GM12878 (cell line): Measurements from ENCODE around the gene SCTR. TPM values are rescaled to one million over a fixed set of nuclear protein-coding genes. Genes with fewer than 3 reads are reported as not detected.

Source experiments
- ATAC-seq: fragments of 200-7000 bp; cut with Tn5 transposase; 3 replicates; pipeline ENCODE4 v1.9.1; 2020; ENCODE audit warnings: mild to moderate bottlenecking, moderate library complexity
- BruUV-seq: library from RNA; stranded (reverse); fragments of 400-500 nt; replicated peaks from 2 replicates; lab custom pipeline; 2021; lab: Mats Ljungman, UMichigan
- CTCF ChIA-PET: fragments of 300-600 bp; sonication (Branson Sonifier 250); formaldehyde crosslinking; extraction: SDS; loops from one replicate; lab custom pipeline; 2021; ENCODE audit warnings: inconsistent platforms; lab: Yijun Ruan, JAX
- POLR2A ChIA-PET: fragments of 350-600 bp; formaldehyde crosslinking; extraction: SDS; loops from one replicate; lab custom pipeline; 2021; ENCODE audit warnings: inconsistent platforms; lab: Charles Lee
- RAD21 ChIA-PET: fragments of 300-600 bp; sonication (Branson Sonifier 250); formaldehyde crosslinking; loops from one replicate; lab custom pipeline; 2023; ENCODE audit warnings: antibody characterized with exemption; ENCODE audit not compliant: unreplicated experiment; lab: Charles Lee
- SMC1A ChIA-PET: fragments of 300-600 bp; sonication (Branson Sonifier 250); formaldehyde crosslinking; loops from one replicate; lab custom pipeline; 2023; ENCODE audit not compliant: unreplicated experiment, uncharacterized antibody; lab: Charles Lee
- DNase-seq: peaks from one replicate; pipeline ENCODE4 v3.0.0-alpha.2; 2011; ENCODE audit warnings: low read depth, low spot score
- FAIRE-seq: peaks from 3 replicates; lab custom pipeline; 2011; peaks lifted over from hg19 to GRCh38; lab: Jason Lieb, UNC
- H2AFZ ChIP-seq: 2 replicates; pipeline ENCODE4 v1.6.0; 2011; ENCODE audit warnings: low read depth, low read length, control low read depth; ENCODE audit not compliant: control insufficient read depth
- H3K27ac ChIP-seq: 2 replicates; pipeline ENCODE4 v1.5.1; 2011; ENCODE audit warnings: control low read depth; ENCODE audit not compliant: control insufficient read depth, insufficient read depth
- H3K27me3 ChIP-seq, 2 experiments: replicated peaks in 1 of 2; 2 replicates each; pipeline versions ENCODE4 v1.6.0 to v1.6.1; 2011; ENCODE audit warnings: low read length in 1 of 2; ENCODE audit not compliant: control insufficient read depth in 2 of 2, insufficient read depth in 2 of 2
- H3K36me3 ChIP-seq, 2 experiments: 2 replicates each; pipeline ENCODE4 v1.5.1; 2011; ENCODE audit warnings: low read length in 1 of 2; ENCODE audit not compliant: control insufficient read depth in 2 of 2, insufficient read depth in 2 of 2
- H3K4me1 ChIP-seq: 2 replicates; pipeline ENCODE4 v1.6.1; 2011; ENCODE audit warnings: mild to moderate bottlenecking, low read length, moderate library complexity, mixed read lengths; ENCODE audit not compliant: control insufficient read depth, insufficient read depth
- H3K4me2 ChIP-seq: 2 replicates; pipeline ENCODE4 v1.6.0; 2011; ENCODE audit warnings: control low read depth; ENCODE audit not compliant: control insufficient read depth, insufficient read depth
- H3K4me3 ChIP-seq: fragments of 200-600 bp; sonication (generic); 2 replicates; pipeline ENCODE4 v1.5.1; 2016
- H3K79me2 ChIP-seq: 2 replicates; pipeline ENCODE4 v1.6.0; 2011; ENCODE audit warnings: low read length; ENCODE audit not compliant: control insufficient read depth, insufficient read depth
- H3K9ac ChIP-seq: 2 replicates; pipeline ENCODE4 v1.8.0; 2011; ENCODE audit warnings: low read length, control low read depth, mixed read lengths; ENCODE audit not compliant: control insufficient read depth, insufficient read depth
- H3K9me3 ChIP-seq: replicated peaks from 3 replicates; pipeline ENCODE4 v1.5.1; 2011; ENCODE audit warnings: mild to moderate bottlenecking, low read length; ENCODE audit not compliant: control insufficient read depth, insufficient read depth
- H4K20me1 ChIP-seq: 2 replicates; pipeline ENCODE4 v1.6.0; 2011; ENCODE audit not compliant: control insufficient read depth, insufficient read depth
- CBFB ChIP-seq: IDR thresholded peaks from 2 replicates; pipeline ENCODE4 v1.6.1; 2016; ENCODE audit warnings: antibody characterized with exemption, low read depth
- CBX5 ChIP-seq: sonication (generic); IDR thresholded peaks from 2 replicates; pipeline ENCODE4 v1.6.1; 2016; ENCODE audit warnings: low read depth, moderate library complexity, mild to moderate bottlenecking, inconsistent platforms
- JUNB ChIP-seq: IDR thresholded peaks from 2 replicates; pipeline ENCODE4 v1.6.1; 2016; ENCODE audit warnings: antibody characterized with exemption, mild to moderate bottlenecking
- LARP7 ChIP-seq: fragments of 450-650 bp; IDR thresholded peaks from 2 replicates; pipeline ENCODE4 v1.6.1; 2017; ENCODE audit warnings: mild to moderate bottlenecking
- MTA3 ChIP-seq: IDR thresholded peaks from 2 replicates; pipeline ENCODE4 v1.6.1; 2012; ENCODE audit warnings: low read length, inconsistent platforms, borderline replicate concordance
- NFYB ChIP-seq: IDR thresholded peaks from 2 replicates; pipeline ENCODE4 v1.6.1; 2011; ENCODE audit warnings: low read depth, mild to moderate bottlenecking, low read length, improper control_type of control experiment, moderate library complexity; ENCODE audit not compliant: insufficient read depth
- NR2C2 ChIP-seq: IDR thresholded peaks from 2 replicates; pipeline ENCODE4 v1.6.1; 2011; ENCODE audit warnings: borderline replicate concordance, low read depth; ENCODE audit not compliant: control insufficient read depth, insufficient read length
- POU2F2 ChIP-seq: IDR thresholded peaks from 3 replicates; pipeline ENCODE4 v1.6.1; 2011; ENCODE audit warnings: low read depth, mild to moderate bottlenecking, low read length, borderline replicate concordance
- RB1 ChIP-seq: fragments of 450-650 bp; formaldehyde crosslinking; IDR thresholded peaks from 2 replicates; pipeline ENCODE4 v1.6.1; 2017; ENCODE audit warnings: mild to moderate bottlenecking, borderline replicate concordance
- SIX5 ChIP-seq: IDR thresholded peaks from 2 replicates; pipeline ENCODE4 v1.6.1; 2011; ENCODE audit warnings: mild to moderate bottlenecking, low read depth, low read length, moderate library complexity; ENCODE audit not compliant: severe bottlenecking
- SMARCA5 ChIP-seq: fragments of 450-650 bp; IDR thresholded peaks from 2 replicates; pipeline ENCODE4 v1.6.1; 2017; ENCODE audit warnings: mild to moderate bottlenecking
- TBL1XR1 ChIP-seq: IDR thresholded peaks from 2 replicates; pipeline ENCODE4 v1.6.1; 2012; ENCODE audit warnings: low read depth, low read length, improper control_type of control experiment
- TCF3 ChIP-seq: IDR thresholded peaks from 2 replicates; pipeline ENCODE4 v1.6.1; 2012; ENCODE audit warnings: low read depth, mild to moderate bottlenecking, low read length, borderline replicate concordance; ENCODE audit not compliant: insufficient read depth
- WRNIP1 ChIP-seq: IDR thresholded peaks from 2 replicates; pipeline ENCODE4 v1.6.1; 2011; ENCODE audit warnings: low read depth, low read length, improper control_type of control experiment, borderline replicate concordance
- ZZZ3 ChIP-seq: IDR thresholded peaks from 2 replicates; pipeline ENCODE4 v1.6.1; 2011; ENCODE audit warnings: low read depth; ENCODE audit not compliant: control insufficient read depth, insufficient read length
- WGBS: methylation state at CpG from one replicate; pipeline ENCODE4 v1.1.6; 2016; ENCODE audit warnings: low lambda C conversion rate; ENCODE audit not compliant: insufficient replicate concordance, insufficient coverage; ENCODE audit errors: missing lambda C conversion rate; 5-methylcytosine and 5-hydroxymethylcytosine counted together
- in situ Hi-C: fragments of 300-500 bp; cut with MboI; formaldehyde crosslinking; loops from 9 replicates; pipeline ENCODE4 v1.14.3; 2018; ENCODE audit warnings: mixed read lengths
- intact Hi-C: fragments of 100-400 bp; cut with micrococcal nuclease; formaldehyde crosslinking; loops from one replicate; pipeline ENCODE4 v1.14.2; 2022; ENCODE audit not compliant: unreplicated experiment
- polyA plus RNA-seq, 11 experiments: library from polyadenylated mRNA; depleted of rRNA in 4 of 11; unstranded in 6 of 11; stranded (reverse) in 5 of 11; fragments of >200 nt; fragmentation: Nextera tagmentation in 4 of 11; fragmentation: Illumina TruSeq in 1 of 11; extraction: Ambion mirVana in 4 of 11; extraction: Trizol in 1 of 11; gene quantifications; 1 replicate in 1 of 11; 2 replicates in 10 of 11; pipeline versions ENCODE4 v1.2.1 to v1.2.3, GENCODE V29; 2011 to 2016; ENCODE audit warnings: inconsistent platforms in 2 of 11, missing spikeins in 2 of 11, low read depth in 1 of 11
- total RNA-seq, 4 experiments: library from RNA; depleted of rRNA in 3 of 4; stranded (reverse); fragments of >200 nt in 3 of 4; fragmentation: Illumina TruSeq in 1 of 4; extraction: Trizol in 1 of 4; gene quantifications; 2 replicates each; pipeline versions ENCODE4 v1.2.1 to v1.2.3, GENCODE V29; 2013 to 2021
- TF ChIP-seq, protein P1 (sequence below): fragments of 150-350 bp; IDR thresholded peaks from 2 replicates; pipeline ENCODE4 v1.6.1; 2016; ENCODE audit warnings: low read depth, low read length

The SCTR gene
- total and polyA plus RNA-seq, 10 of the 15 experiments (the other 5 are each of a cell fraction or from before 2014, with no cell fraction given): 0.26 TPM; not detected in 9

GRCh38 chr2:119423811-119424210 is 100.5 kb downstream of the SCTR start:
- intact Hi-C loops (no loop called here), in situ Hi-C loops (no loop called here)
- Histone ChIP-seq H3K36me3 (no peaks in the 10 kb centered on the region), H4K20me1 (no peaks in the 10 kb centered on the region), H3K4me1 (no peaks in the 10 kb centered on the region), H3K9me3 (peaks cover 3% of the 10 kb centered on the region; the same call in 2 of the 3 replicates), H3K4me2 (no peak overlapping the region), H3K27ac (no peak overlapping the region), H3K27me3 (peaks cover 0 to 2% of the 10 kb centered on the region in 2 experiments; a peak in 1 of 4 replicates), H3K4me3 (no peak overlapping the region), H2AFZ (no peak overlapping the region), H3K79me2 (no peaks in the 10 kb centered on the region), H3K9ac (no peak overlapping the region)
- POLR2A ChIA-PET: interaction anchor here (0.6 kb wide), 1 partner anchor 12 kb away, joined by 7 read pairs; no protein-coding TSS in a partner anchor
- ATAC-seq (no peak), DNase-seq (no peak), FAIRE-seq (no peak)
- BruUV-seq: no TSS peak
- CTCF ChIA-PET: interaction anchor here (0.6 to 2.3 kb wide), 3 partner anchors 48 to 190 kb away, joined by 3 to 10 read pairs (median 3); no protein-coding TSS in a partner anchor
- RAD21 ChIA-PET: no interaction called here
- 2% methylated on average over 2 of the region's 2 CpGs for WGBS
- SMC1A ChIA-PET: interaction anchor here (1.0 kb wide), 1 partner anchor 23 kb away, joined by 3 read pairs; no protein-coding TSS in a partner anchor
- TF ChIP-seq MTA3 (no peak), NFYB (no peak), JUNB (no peak), CBX5 (no peak)

DNA sequence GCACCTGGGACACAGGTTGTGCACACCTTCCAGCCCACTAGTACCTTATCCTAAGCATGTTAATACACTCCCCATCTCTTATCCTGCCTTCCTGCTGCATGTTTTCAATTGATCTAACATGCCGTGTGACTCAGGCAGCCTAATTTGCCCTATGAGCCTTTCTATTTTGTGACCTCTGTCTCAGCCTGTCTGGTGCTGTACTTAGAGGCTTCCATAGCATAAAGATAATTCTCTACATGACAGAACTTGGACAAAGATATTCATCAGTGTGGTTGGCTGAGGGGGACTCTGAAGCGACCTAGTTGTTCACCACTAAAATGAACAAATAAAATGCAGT is 101.2 kb downstream of the SCTR start:
- Histone ChIP-seq H3K9me3 (peaks cover 3% of the 10 kb centered on the region; the same call in 2 of the 3 replicates), H3K27me3 (peaks cover 0 to 2% of the 10 kb centered on the region in 2 experiments; a peak in 1 of 4 replicates), H3K9ac (no peak overlapping the region), H2AFZ (no peak overlapping the region), H4K20me1 (no peaks in the 10 kb centered on the region), H3K79me2 (no peaks in the 10 kb centered on the region), H3K4me1 (no peaks in the 10 kb centered on the region), H3K4me3 (no peak overlapping the region), H3K27ac (no peak overlapping the region), H3K36me3 (no peaks in the 10 kb centered on the region), H3K4me2 (no peak overlapping the region)
- in situ Hi-C loops (no loop called here), intact Hi-C loops (no loop called here)
- FAIRE-seq: no peak
- no TSS peak for BruUV-seq
- ChIA-PET POLR2A (no interaction called here), RAD21 (no interaction called here), SMC1A (no interaction called here), CTCF (interaction anchor here (2.3 kb wide), 1 partner anchor 54 kb away, joined by 10 read pairs; no protein-coding TSS in a partner anchor)
- ATAC-seq: no peak
- DNase-seq: no peak
- TF ChIP-seq CBFB: no peak
- no peak for TF ChIP-seq TBL1XR1
- TF ChIP-seq, protein P1, sequence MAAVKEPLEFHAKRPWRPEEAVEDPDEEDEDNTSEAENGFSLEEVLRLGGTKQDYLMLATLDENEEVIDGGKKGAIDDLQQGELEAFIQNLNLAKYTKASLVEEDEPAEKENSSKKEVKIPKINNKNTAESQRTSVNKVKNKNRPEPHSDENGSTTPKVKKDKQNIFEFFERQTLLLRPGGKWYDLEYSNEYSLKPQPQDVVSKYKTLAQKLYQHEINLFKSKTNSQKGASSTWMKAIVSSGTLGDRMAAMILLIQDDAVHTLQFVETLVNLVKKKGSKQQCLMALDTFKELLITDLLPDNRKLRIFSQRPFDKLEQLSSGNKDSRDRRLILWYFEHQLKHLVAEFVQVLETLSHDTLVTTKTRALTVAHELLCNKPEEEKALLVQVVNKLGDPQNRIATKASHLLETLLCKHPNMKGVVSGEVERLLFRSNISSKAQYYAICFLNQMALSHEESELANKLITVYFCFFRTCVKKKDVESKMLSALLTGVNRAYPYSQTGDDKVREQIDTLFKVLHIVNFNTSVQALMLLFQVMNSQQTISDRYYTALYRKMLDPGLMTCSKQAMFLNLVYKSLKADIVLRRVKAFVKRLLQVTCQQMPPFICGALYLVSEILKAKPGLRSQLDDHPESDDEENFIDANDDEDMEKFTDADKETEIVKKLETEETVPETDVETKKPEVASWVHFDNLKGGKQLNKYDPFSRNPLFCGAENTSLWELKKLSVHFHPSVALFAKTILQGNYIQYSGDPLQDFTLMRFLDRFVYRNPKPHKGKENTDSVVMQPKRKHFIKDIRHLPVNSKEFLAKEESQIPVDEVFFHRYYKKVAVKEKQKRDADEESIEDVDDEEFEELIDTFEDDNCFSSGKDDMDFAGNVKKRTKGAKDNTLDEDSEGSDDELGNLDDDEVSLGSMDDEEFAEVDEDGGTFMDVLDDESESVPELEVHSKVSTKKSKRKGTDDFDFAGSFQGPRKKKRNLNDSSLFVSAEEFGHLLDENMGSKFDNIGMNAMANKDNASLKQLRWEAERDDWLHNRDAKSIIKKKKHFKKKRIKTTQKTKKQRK: no peak
- no peak for TF ChIP-seq WRNIP1
- no peak for TF ChIP-seq SIX5
- TF ChIP-seq POU2F2: no peak
- no peak for TF ChIP-seq RB1
- TF ChIP-seq ZZZ3: no peak
- TF ChIP-seq TCF3: no peak
- TF ChIP-seq NR2C2: no peak
- no peak for TF ChIP-seq SMARCA5
- TF ChIP-seq LARP7: no peak
- WGBS: 50% methylated on average over 2 of the region's 2 CpGs
